ENCODE results near the gene SRP14. TPM values are rescaled to one million over a fixed set of nuclear protein-coding genes. Genes with fewer than 3 reads are reported as not detected.
A peak's percentile ranks its signal among the peaks of the same experiment; 100 is the strongest.
"Not testable (repeated sequence)": the region's sequence is repeated elsewhere in the genome, so short reads cannot be mapped to it uniquely, and the experiment has no call there.

The SRP14 gene
- total RNA-seq, 1 donor from 2014 or later = 409 TPM

DNA sequence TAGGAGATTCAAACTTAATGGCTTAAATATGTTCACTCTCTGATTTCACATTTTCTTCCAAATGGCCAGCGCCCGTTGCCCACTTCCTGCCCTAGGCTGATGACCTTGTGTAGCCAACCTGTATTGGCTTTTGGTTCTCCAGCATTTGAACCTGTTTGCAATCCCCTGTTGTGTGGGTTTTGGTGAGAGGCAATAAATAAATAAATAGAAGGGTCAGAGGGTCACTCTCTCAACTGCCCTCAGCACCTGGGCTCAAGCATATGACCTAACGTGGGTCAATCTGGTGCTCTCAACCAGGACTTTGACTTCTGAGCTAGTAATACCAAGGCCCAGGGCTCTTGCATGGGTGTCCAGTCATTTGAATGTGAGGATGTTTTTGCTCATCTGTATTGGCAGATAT lies 1.8 kb upstream of the SRP14 start:
- H3K9me3 ChIP-seq = no peaks in the 10 kb centered on the region
- intact Hi-C loops (cut with DNase I) = no loop called here
- peaks cover 43% of the 10 kb centered on the region for H3K4me1 ChIP-seq
- peaks cover 0 to 9% of the 10 kb centered on the region in 2 donors for H3K36me3 ChIP-seq
- no peak overlapping the region for H3K4me3 ChIP-seq
- TF ChIP-seq POLR2AphosphoS5 (IDR thresholded peaks at IDR 0.05; ENCODE audit: insufficient read depth in 1 of 2, low read depth in 1 of 2) (no peak), POLR2A (IDR thresholded peaks at IDR 0.05) (no peak)
- TF ChIP-seq, protein P1, sequence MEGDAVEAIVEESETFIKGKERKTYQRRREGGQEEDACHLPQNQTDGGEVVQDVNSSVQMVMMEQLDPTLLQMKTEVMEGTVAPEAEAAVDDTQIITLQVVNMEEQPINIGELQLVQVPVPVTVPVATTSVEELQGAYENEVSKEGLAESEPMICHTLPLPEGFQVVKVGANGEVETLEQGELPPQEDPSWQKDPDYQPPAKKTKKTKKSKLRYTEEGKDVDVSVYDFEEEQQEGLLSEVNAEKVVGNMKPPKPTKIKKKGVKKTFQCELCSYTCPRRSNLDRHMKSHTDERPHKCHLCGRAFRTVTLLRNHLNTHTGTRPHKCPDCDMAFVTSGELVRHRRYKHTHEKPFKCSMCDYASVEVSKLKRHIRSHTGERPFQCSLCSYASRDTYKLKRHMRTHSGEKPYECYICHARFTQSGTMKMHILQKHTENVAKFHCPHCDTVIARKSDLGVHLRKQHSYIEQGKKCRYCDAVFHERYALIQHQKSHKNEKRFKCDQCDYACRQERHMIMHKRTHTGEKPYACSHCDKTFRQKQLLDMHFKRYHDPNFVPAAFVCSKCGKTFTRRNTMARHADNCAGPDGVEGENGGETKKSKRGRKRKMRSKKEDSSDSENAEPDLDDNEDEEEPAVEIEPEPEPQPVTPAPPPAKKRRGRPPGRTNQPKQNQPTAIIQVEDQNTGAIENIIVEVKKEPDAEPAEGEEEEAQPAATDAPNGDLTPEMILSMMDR (IDR thresholded peaks at IDR 0.05) = no peak
- peak in 1 of 2 donors; percentile 40 for DNase-seq (ENCODE audit: extremely low spot score in 2 of 2)
- H3K27ac ChIP-seq = no peak overlapping the region
- no peaks in the 10 kb centered on the region for H3K27me3 ChIP-seq

DNA sequence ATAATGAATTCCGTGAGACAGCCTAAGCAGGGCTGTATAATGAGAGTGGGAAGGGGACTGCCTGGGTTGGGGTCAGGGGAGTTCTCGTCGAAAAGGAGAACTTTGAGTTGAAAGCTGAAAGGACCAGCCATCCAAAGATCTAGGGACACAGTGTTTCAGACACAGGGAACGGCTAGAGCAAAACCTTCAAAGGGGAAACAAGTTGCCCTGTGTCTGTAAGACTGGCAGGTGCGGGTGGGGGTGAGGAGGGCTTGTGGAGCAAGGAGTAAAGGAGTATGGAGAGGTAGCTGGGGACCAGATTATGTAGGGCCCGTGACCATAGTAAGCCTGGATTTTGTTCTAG lies 1.3 kb upstream of the SRP14 start:
- H3K4me3 ChIP-seq = no peak overlapping the region
- peak in 1 of 2 donors; percentile 65 for DNase-seq (ENCODE audit: extremely low spot score in 2 of 2)
- intact Hi-C loops (cut with DNase I) = no loop called here
- H3K27ac ChIP-seq = no peak overlapping the region
- H3K9me3 ChIP-seq = no peaks in the 10 kb centered on the region
- no peaks in the 10 kb centered on the region for H3K27me3 ChIP-seq
- peaks cover 0 to 14% of the 10 kb centered on the region in 2 donors for H3K36me3 ChIP-seq
- H3K4me1 ChIP-seq = peaks cover 38% of the 10 kb centered on the region
- TF ChIP-seq POLR2AphosphoS5 (IDR thresholded peaks at IDR 0.05; ENCODE audit: insufficient read depth in 1 of 2, low read depth in 1 of 2) (no peak), POLR2A (IDR thresholded peaks at IDR 0.05) (no peak)
- TF ChIP-seq, protein P1 (IDR thresholded peaks at IDR 0.05) = no peak

DNA sequence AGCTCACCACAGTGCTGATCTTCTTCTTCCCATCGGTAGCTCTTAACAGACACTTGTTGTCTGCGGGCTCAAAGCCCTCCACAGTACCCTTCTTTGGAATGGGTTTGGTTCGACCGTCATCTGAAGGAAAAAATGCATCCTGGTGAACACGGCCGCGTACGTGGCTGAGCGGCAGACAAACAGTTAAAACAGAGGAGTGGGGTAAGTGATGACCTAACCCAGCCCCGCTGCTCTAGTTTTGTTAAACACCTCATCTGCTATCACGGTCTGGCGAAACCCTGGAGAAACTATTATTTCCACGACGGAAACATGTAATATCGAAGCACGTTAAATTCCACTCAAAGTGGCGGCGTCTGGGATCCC lies 725 bp downstream of the SRP14 start:
- DNase-seq (ENCODE audit: extremely low spot score in 2 of 2) = peak in 1 of 2 donors; percentile 83
- no peaks in the 10 kb centered on the region for H3K9me3 ChIP-seq
- H3K36me3 ChIP-seq = peaks cover 0 to 33% of the 10 kb centered on the region in 2 donors
- no peak for TF ChIP-seq POLR2AphosphoS5 (IDR thresholded peaks at IDR 0.05; ENCODE audit: insufficient read depth in 1 of 2, low read depth in 1 of 2)
- H3K4me3 ChIP-seq = peak overlapping the region; percentile 73 to 92
- no peaks in the 10 kb centered on the region for H3K27me3 ChIP-seq
- intact Hi-C loops (cut with DNase I) = no loop called here
- peaks cover 28% of the 10 kb centered on the region for H3K4me1 ChIP-seq
- peak overlapping the region; percentile 97 for H3K27ac ChIP-seq

DNA sequence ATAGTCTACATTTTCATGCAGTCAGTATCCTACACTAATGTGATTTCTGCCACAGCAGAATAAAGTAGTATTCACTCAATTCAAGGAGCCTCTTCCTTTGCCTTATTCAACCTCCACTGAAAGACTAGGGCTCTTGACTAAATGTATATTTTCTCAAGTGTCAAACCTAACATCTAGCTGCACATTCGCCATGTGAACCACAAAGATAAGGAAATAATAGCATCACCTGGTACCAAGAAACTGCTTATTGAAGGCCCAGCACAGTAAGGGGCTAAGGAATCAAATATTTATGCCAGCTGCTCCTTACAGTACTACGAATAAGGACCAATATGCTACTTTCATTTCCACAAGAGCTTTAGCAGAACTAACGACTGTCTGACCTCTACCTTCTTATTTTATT lies 1.3 kb downstream of the SRP14 start:
- Histone ChIP-seq H3K27ac (peak overlapping the region; percentile 97), H3K36me3 (peaks cover 0 to 38% of the 10 kb centered on the region in 2 donors), H3K4me1 (peaks cover 30% of the 10 kb centered on the region), H3K27me3 (no peaks in the 10 kb centered on the region), H3K4me3 (peak overlapping the region; percentile 73 to 92), H3K9me3 (no peaks in the 10 kb centered on the region)
- DNase-seq (ENCODE audit: extremely low spot score in 2 of 2) = peak in 1 of 2 donors; percentile 10
- TF ChIP-seq POLR2A (IDR thresholded peaks at IDR 0.05) (no peak), POLR2AphosphoS5 (IDR thresholded peaks at IDR 0.05; ENCODE audit: insufficient read depth in 1 of 2, low read depth in 1 of 2) (no peak)
- TF ChIP-seq, protein P1 (IDR thresholded peaks at IDR 0.05) = no peak
- intact Hi-C loops (cut with DNase I) = no loop called here

DNA sequence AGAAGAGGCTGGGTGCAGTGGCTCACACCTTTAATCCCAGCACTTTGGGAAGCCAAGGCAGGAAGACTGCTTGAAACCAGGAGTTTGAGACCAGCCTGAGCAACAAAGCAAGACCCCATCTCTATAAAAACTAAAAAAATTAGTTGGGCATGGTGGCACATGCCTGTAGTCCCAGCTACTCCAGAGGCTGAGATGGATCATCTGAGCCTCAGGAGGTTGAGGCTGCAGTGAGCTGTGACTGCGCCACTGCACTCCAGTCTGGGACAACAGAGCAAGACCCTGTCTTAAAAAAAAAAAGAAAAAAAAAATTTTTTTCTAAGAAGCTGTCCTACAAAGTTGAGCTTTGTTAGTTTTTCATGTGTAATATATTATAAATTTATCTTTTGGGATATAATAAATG lies 3.8 kb downstream of the SRP14 start:
- H3K4me3 ChIP-seq; H3K27ac ChIP-seq; H3K9me3 ChIP-seq; DNase-seq (ENCODE audit: extremely low spot score in 2 of 2); intact Hi-C loops (cut with DNase I); H3K27me3 ChIP-seq: not testable (repeated sequence)
- Histone ChIP-seq H3K4me1 (peaks cover 33% of the 10 kb centered on the region), H3K36me3 (peaks cover 0 to 54% of the 10 kb centered on the region in 2 donors)

DNA sequence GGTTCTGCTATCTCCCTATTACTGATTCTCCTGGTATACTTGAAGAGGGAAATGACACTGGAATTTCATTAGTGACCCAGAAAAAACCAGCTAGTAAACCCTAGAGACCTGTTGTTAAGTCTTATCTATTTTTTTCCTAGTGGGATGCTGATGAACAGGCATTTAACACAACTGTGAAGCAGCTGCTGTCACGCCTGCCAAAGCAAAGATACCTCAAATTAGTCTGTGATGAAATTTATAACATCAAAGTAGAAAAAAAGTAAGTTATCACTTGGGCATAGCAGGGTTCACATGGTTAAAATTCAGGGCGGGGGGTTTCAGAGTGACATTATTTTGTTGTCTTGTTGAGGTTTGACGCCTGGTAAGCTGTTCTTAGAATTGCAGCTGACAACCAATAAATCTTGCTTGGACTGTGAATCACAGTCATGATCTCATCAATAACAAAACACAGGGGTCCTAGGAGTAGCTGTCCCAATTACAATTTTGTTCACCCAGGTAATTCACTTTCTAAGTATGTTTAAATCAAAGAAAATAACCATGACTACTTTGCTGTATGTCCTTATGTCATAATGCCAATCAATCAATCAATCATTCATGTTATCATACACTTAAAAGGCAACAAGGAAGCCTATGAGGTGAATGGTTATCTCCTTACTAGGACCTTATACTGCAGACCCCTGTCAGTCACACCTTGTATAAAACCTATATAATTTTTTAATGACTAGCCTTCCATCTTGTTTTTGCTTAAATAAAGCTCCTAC lies 4.6 kb downstream of the SRP14 start:
- Histone ChIP-seq H3K27me3 (no peaks in the 10 kb centered on the region), H3K9me3 (no peaks in the 10 kb centered on the region), H3K36me3 (peaks cover 0 to 62% of the 10 kb centered on the region in 2 donors), H3K4me1 (peaks cover 26% of the 10 kb centered on the region), H3K27ac (no peak overlapping the region), H3K4me3 (no peak overlapping the region)
- intact Hi-C loops (cut with DNase I) = no loop called here
- DNase-seq (ENCODE audit: extremely low spot score in 2 of 2) = no peak
- TF ChIP-seq POLR2A (IDR thresholded peaks at IDR 0.05) (no peak), POLR2AphosphoS5 (IDR thresholded peaks at IDR 0.05; ENCODE audit: insufficient read depth in 1 of 2, low read depth in 1 of 2) (no peak)
- TF ChIP-seq, protein P1 (IDR thresholded peaks at IDR 0.05) = no peak
